Gastrocnemius medialis (tissue), 4 donors: Measurements from ENCODE around the gene GJC2.

Experiments used
- POLR2A ChIP-seq, 2 donors: fragments of 450-650 bp; IDR thresholded peaks; one replicate each; pipeline ENCODE4 v1.6.1; 2017; ENCODE audit warnings: antibody characterized with exemption in 2 of 2, mild to moderate bottlenecking in 2 of 2, moderate library complexity in 2 of 2
- TF ChIP-seq, protein P1 (sequence below), 5 experiments: fragments of 450-650 bp in 3 of 5; fragments of 200-600 bp in 2 of 5; sonication (generic) in 2 of 5; IDR thresholded peaks in 4 of 5; conservative IDR thresholded peaks in 1 of 5; 1 replicate in 4 of 5; 2 replicates in 1 of 5; pipeline ENCODE4 v1.5.1; 2016 to 2019; ENCODE audit warnings: antibody characterized with exemption in 5 of 5, mild to moderate bottlenecking in 3 of 5, moderate library complexity in 3 of 5

DNA sequence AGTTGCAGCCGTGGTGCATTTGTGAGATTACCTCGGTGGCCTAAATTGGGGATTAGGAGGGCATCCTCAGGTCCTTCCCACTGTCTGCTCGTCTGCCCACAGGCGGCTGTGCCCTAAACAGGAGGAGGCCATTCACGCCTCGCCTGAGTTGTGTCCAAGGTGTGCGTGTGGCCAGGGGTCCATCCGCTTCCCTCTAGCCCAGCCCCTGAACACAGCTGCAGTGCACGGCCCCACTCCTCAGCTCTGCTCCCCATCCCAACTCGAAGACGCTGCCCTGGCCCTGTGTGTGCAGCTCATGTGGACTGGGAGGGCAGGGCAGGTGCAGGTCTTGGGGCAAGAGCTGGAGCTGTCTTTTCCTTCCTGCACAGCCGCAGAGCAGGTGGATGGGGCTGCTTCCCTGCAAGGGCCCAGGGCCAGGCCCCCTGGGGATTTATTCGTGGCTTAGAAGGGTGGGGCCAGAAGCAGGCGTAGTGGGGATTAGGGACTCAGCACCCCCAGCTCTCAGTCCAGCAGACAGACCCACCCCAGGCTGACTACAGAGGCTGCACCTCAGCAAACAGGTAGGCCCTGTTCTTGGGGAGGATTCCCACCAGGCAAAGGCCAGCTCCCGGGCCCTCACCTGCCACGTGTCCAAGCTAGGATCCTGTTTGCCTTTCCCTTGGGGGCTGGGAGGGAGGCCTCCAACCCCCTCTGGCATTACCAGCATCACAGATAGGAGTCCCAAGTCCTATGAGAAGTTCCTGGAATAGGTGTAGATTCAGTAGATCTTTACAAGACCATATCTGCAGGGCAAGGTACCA is 5.3 kb upstream of the GJC2 start:
- TF ChIP-seq POLR2A (IDR thresholded peaks at IDR 0.05): no peak
- TF ChIP-seq, protein P1, sequence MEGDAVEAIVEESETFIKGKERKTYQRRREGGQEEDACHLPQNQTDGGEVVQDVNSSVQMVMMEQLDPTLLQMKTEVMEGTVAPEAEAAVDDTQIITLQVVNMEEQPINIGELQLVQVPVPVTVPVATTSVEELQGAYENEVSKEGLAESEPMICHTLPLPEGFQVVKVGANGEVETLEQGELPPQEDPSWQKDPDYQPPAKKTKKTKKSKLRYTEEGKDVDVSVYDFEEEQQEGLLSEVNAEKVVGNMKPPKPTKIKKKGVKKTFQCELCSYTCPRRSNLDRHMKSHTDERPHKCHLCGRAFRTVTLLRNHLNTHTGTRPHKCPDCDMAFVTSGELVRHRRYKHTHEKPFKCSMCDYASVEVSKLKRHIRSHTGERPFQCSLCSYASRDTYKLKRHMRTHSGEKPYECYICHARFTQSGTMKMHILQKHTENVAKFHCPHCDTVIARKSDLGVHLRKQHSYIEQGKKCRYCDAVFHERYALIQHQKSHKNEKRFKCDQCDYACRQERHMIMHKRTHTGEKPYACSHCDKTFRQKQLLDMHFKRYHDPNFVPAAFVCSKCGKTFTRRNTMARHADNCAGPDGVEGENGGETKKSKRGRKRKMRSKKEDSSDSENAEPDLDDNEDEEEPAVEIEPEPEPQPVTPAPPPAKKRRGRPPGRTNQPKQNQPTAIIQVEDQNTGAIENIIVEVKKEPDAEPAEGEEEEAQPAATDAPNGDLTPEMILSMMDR (IDR thresholded peaks at IDR 0.05 in 4 of 5, conservative IDR thresholded peaks at IDR 0.05 in 1 of 5): no peak
